ENCODE data around the gene PDHA1. TPM values are rescaled to one million over a fixed set of nuclear protein-coding genes. Genes with fewer than 3 reads are reported as not detected.

PDHA1 gene
- total and polyA plus RNA-seq, 2 donors (not counting 1 experiment from before 2014, with no cell fraction given), result 73.2 to 161 TPM

DNA sequence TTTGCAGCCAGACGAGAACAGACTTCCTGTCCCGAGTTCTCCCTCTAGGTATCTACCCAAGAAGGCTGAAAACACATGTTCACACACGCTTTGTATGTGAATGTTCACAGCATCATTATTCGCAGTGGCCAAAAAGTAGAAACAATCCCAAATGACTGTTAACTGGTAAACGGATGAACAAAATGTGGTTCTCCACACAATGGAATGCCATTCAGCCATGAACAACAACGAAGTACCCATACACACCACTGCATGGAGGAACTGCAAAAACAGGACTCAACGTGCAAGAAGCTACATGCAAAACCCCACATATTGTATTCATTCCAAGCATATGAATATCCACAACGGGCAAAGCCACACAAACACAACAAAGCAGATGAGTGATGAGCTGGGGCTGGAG, 45.0 kb downstream of the PDHA1 start:
- Histone ChIP-seq H3K27ac (ENCODE audit: insufficient read depth, low read length) (no peak overlapping the region), H4K20me1 (ENCODE audit: control insufficient read depth, extremely low read depth, insufficient read depth, low read length) (no peaks in the 10 kb centered on the region), H3K9ac (ENCODE audit: insufficient read depth, low read length) (no peak overlapping the region), H3K4me2 (ENCODE audit: extremely low read depth, insufficient read depth, low read length) (no peak overlapping the region), H3K27me3 (ENCODE audit: control insufficient read depth, insufficient read depth, low read length) (no peaks in the 10 kb centered on the region), H3K4me3 (replicated peaks in 1 of 4; ENCODE audit: control extremely low read depth in 1 of 4, insufficient read depth in 1 of 4, low read depth in 3 of 4, low read length in 4 of 4) (no peak overlapping the region), H2AFZ (ENCODE audit: low read length) (no peak overlapping the region), H3K9me3 (ENCODE audit: control insufficient read depth, insufficient read depth, low read depth, low read length) (no peaks in the 10 kb centered on the region), H3K36me3 (ENCODE audit: control insufficient read depth, insufficient read depth, low read length) (no peaks in the 10 kb centered on the region), H3K79me2 (ENCODE audit: control insufficient read depth, insufficient read depth, low read length) (no peaks in the 10 kb centered on the region), H3K4me1 (ENCODE audit: control insufficient read depth, extremely low read depth, insufficient read depth, low read length) (no peaks in the 10 kb centered on the region)
- TF ChIP-seq EZH2 (IDR thresholded peaks at IDR 0.05; ENCODE audit: low read length, missing control alignments), result no peak
- TF ChIP-seq, protein P1, sequence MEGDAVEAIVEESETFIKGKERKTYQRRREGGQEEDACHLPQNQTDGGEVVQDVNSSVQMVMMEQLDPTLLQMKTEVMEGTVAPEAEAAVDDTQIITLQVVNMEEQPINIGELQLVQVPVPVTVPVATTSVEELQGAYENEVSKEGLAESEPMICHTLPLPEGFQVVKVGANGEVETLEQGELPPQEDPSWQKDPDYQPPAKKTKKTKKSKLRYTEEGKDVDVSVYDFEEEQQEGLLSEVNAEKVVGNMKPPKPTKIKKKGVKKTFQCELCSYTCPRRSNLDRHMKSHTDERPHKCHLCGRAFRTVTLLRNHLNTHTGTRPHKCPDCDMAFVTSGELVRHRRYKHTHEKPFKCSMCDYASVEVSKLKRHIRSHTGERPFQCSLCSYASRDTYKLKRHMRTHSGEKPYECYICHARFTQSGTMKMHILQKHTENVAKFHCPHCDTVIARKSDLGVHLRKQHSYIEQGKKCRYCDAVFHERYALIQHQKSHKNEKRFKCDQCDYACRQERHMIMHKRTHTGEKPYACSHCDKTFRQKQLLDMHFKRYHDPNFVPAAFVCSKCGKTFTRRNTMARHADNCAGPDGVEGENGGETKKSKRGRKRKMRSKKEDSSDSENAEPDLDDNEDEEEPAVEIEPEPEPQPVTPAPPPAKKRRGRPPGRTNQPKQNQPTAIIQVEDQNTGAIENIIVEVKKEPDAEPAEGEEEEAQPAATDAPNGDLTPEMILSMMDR (conservative IDR thresholded peaks at IDR 0.05 in 1 of 2, IDR thresholded peaks at IDR 0.05 in 1 of 2; ENCODE audit: low read depth in 1 of 2, low read length in 2 of 2), result no peak
- DNase-seq (ENCODE audit: low read depth in 2 of 2), result no peak

DNA sequence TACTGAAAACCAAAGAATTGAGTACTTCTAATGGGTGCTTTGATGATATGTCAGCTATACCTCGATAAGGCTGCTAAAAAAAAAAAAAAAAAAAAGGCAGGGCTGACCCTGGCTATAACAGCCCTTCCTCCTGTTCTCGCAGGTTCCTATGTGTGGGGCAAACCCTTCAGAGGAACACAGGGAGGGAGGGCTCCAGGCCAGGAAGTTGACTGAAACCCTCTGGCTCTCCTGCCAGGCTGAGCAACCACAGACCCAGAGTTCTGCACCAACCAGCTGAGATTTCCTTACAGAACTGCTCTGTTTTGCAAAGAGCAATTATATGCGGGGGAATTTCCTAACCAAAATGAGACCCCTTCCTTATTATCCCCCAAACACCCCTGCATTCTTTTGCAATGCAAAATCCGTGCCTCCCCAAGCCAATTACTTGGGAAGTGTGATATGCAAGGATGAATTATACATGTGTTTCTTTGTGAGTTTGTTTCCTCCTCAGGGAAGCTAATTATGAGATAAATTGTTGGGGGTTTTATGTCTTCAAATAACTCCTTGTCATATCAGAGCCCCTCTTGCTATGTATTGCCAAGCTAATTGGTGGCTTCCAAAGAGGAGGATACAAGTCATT, 45.6 kb downstream of the PDHA1 start:
- DNase-seq (ENCODE audit: low read depth in 2 of 2), result no peak
- Histone ChIP-seq H3K36me3 (ENCODE audit: control insufficient read depth, insufficient read depth, low read length) (no peaks in the 10 kb centered on the region), H3K4me1 (ENCODE audit: control insufficient read depth, extremely low read depth, insufficient read depth, low read length) (no peaks in the 10 kb centered on the region), H2AFZ (ENCODE audit: low read length) (no peak overlapping the region), H3K27ac (ENCODE audit: insufficient read depth, low read length) (no peak overlapping the region), H3K27me3 (ENCODE audit: control insufficient read depth, insufficient read depth, low read length) (no peaks in the 10 kb centered on the region), H3K9me3 (ENCODE audit: control insufficient read depth, insufficient read depth, low read depth, low read length) (no peaks in the 10 kb centered on the region), H3K4me2 (ENCODE audit: extremely low read depth, insufficient read depth, low read length) (no peak overlapping the region), H3K9ac (ENCODE audit: insufficient read depth, low read length) (no peak overlapping the region), H4K20me1 (ENCODE audit: control insufficient read depth, extremely low read depth, insufficient read depth, low read length) (no peaks in the 10 kb centered on the region), H3K79me2 (ENCODE audit: control insufficient read depth, insufficient read depth, low read length) (no peaks in the 10 kb centered on the region), H3K4me3 (replicated peaks in 1 of 4; ENCODE audit: control extremely low read depth in 1 of 4, insufficient read depth in 1 of 4, low read depth in 3 of 4, low read length in 4 of 4) (no peak overlapping the region)
- TF ChIP-seq, protein P1 (conservative IDR thresholded peaks at IDR 0.05 in 1 of 2, IDR thresholded peaks at IDR 0.05 in 1 of 2; ENCODE audit: low read depth in 1 of 2, low read length in 2 of 2), result no peak

DNA sequence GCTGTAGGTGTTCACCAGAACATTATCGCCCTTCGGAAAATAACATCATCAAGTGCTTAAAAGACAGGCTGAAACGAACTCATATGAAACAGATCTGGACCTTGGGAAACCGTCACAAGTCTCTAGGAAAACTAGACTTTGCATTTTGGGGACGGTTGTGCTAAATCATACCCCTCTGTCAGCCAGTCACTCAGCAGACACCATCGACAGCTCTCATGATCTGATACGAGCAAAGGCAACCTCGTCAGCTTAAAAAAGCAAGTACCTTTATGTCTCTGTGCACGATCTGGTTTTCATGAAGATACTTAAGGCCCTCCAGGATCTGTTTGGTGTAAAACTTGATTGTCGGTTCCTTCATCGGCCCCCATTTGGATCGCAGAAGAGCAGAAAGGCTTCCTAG, 48.4 kb downstream of the PDHA1 start:
- H2AFZ ChIP-seq (ENCODE audit: low read length), result no peak overlapping the region
- no peaks in the 10 kb centered on the region for H3K4me1 ChIP-seq (ENCODE audit: control insufficient read depth, extremely low read depth, insufficient read depth, low read length)
- no peak overlapping the region for H3K4me2 ChIP-seq (ENCODE audit: extremely low read depth, insufficient read depth, low read length)
- H3K36me3 ChIP-seq (ENCODE audit: control insufficient read depth, insufficient read depth, low read length), result no peaks in the 10 kb centered on the region
- no peak overlapping the region for H3K9ac ChIP-seq (ENCODE audit: insufficient read depth, low read length)
- H3K27me3 ChIP-seq (ENCODE audit: control insufficient read depth, insufficient read depth, low read length), result no peaks in the 10 kb centered on the region
- H4K20me1 ChIP-seq (ENCODE audit: control insufficient read depth, extremely low read depth, insufficient read depth, low read length), result no peaks in the 10 kb centered on the region
- DNase-seq (ENCODE audit: low read depth in 2 of 2), result no peak
- no peaks in the 10 kb centered on the region for H3K79me2 ChIP-seq (ENCODE audit: control insufficient read depth, insufficient read depth, low read length)
- TF ChIP-seq EZH2 (IDR thresholded peaks at IDR 0.05; ENCODE audit: low read length, missing control alignments), result no peak
- TF ChIP-seq, protein P1 (conservative IDR thresholded peaks at IDR 0.05 in 1 of 2, IDR thresholded peaks at IDR 0.05 in 1 of 2; ENCODE audit: low read depth in 1 of 2, low read length in 2 of 2), result no peak
- no peak overlapping the region for H3K27ac ChIP-seq (ENCODE audit: insufficient read depth, low read length)
- no peaks in the 10 kb centered on the region for H3K9me3 ChIP-seq (ENCODE audit: control insufficient read depth, insufficient read depth, low read depth, low read length)
- no peak overlapping the region for H3K4me3 ChIP-seq (replicated peaks in 1 of 4; ENCODE audit: control extremely low read depth in 1 of 4, insufficient read depth in 1 of 4, low read depth in 3 of 4, low read length in 4 of 4)

All from fibroblast of lung (primary cell).